Trophoblast cell (in vitro differentiated cells and primary cell): Measurements from ENCODE around the gene DHRSX.
"Not testable (repeated sequence)": the region's sequence is repeated elsewhere in the genome, so short reads cannot be mapped to it uniquely, and the experiment has no call there.

Experiments used
- DNase-seq, 2 donors: peaks; one replicate each; pipeline ENCODE4 v3.0.0-alpha.2; 2016
- H2AFZ ChIP-seq: 2 replicates; pipeline ENCODE4 v1.6.1; 2013; ENCODE audit warnings: low read length, moderate library complexity, mild to moderate bottlenecking; ENCODE audit not compliant: insufficient read depth, poor library complexity
- H2AK5ac ChIP-seq: 2 replicates; pipeline ENCODE4 v1.6.1; 2013; ENCODE audit warnings: mild to moderate bottlenecking, low read length
- H2BK120ac ChIP-seq: 2 replicates; pipeline ENCODE4 v1.6.1; 2013; ENCODE audit warnings: low read length, mild to moderate bottlenecking, moderate library complexity; ENCODE audit not compliant: insufficient read depth, poor library complexity
- H2BK12ac ChIP-seq: 2 replicates; pipeline ENCODE4 v1.6.1; 2013; ENCODE audit warnings: mild to moderate bottlenecking, low read length, moderate library complexity
- H2BK5ac ChIP-seq: 2 replicates; pipeline ENCODE4 v1.6.1; 2013; ENCODE audit warnings: low read length, low read depth, moderate library complexity, mild to moderate bottlenecking; ENCODE audit not compliant: poor library complexity
- H3K14ac ChIP-seq: 2 replicates; pipeline ENCODE4 v1.6.1; 2013; ENCODE audit warnings: mild to moderate bottlenecking, low read length
- H3K18ac ChIP-seq: 2 replicates; pipeline ENCODE4 v1.6.1; 2013; ENCODE audit warnings: mild to moderate bottlenecking, low read length
- H3K23ac ChIP-seq: 2 replicates; pipeline ENCODE4 v1.6.1; 2013; ENCODE audit warnings: low read length
- H3K27ac ChIP-seq: 2 replicates; pipeline ENCODE4 v1.5.1; 2013; ENCODE audit warnings: low read depth, mild to moderate bottlenecking, inconsistent platforms, low read length, moderate library complexity
- H3K27me3 ChIP-seq: 2 replicates; pipeline ENCODE4 v1.6.1; 2013; ENCODE audit warnings: inconsistent platforms, mild to moderate bottlenecking, low read length, moderate library complexity; ENCODE audit not compliant: insufficient read depth
- H3K36me3 ChIP-seq, 2 experiments: 1 replicate in 1 of 2; 2 replicates in 1 of 2; pipeline ENCODE4 v1.6.1; 2013; ENCODE audit warnings: low read length in 2 of 2, mild to moderate bottlenecking in 2 of 2, moderate library complexity in 1 of 2; ENCODE audit not compliant: insufficient read depth in 2 of 2, control insufficient read depth in 1 of 2
- H3K4ac ChIP-seq: 2 replicates; pipeline ENCODE4 v1.6.1; 2013; ENCODE audit warnings: low read depth, mild to moderate bottlenecking, low read length, moderate library complexity
- H3K4me1 ChIP-seq, 2 experiments: 1 replicate in 1 of 2; 2 replicates in 1 of 2; pipeline ENCODE4 v1.6.1; 2013; ENCODE audit warnings: low read length in 2 of 2, mild to moderate bottlenecking in 2 of 2, moderate library complexity in 1 of 2; ENCODE audit not compliant: insufficient read depth in 2 of 2, control insufficient read depth in 1 of 2
- H3K4me2 ChIP-seq: 2 replicates; pipeline ENCODE4 v1.6.1; 2013; ENCODE audit warnings: inconsistent platforms, mild to moderate bottlenecking, low read length, moderate library complexity
- H3K4me3 ChIP-seq: 2 replicates; pipeline ENCODE4 v1.5.1; 2013; ENCODE audit warnings: mild to moderate bottlenecking, low read depth, low read length, inconsistent platforms
- H3K79me1 ChIP-seq: one replicate; pipeline ENCODE4 v1.6.1; 2013; ENCODE audit warnings: low read length
- H3K79me2 ChIP-seq: 2 replicates; pipeline ENCODE4 v1.6.1; 2013; ENCODE audit warnings: low read length, mild to moderate bottlenecking; ENCODE audit not compliant: control insufficient read depth, insufficient read depth, poor library complexity
- H3K9ac ChIP-seq: 2 replicates; pipeline ENCODE4 v1.6.1; 2013; ENCODE audit warnings: mild to moderate bottlenecking, low read length
- H3K9me3 ChIP-seq: 2 replicates; pipeline ENCODE4 v1.6.1; 2013; ENCODE audit warnings: low read depth, mild to moderate bottlenecking, control low read depth, inconsistent platforms, low read length; ENCODE audit not compliant: insufficient read depth
- H4K12ac ChIP-seq: 2 replicates; pipeline ENCODE4 v1.6.1; 2013; ENCODE audit warnings: low read depth, mild to moderate bottlenecking, low read length, moderate library complexity
- H4K8ac ChIP-seq: 2 replicates; pipeline ENCODE4 v1.6.1; 2013; ENCODE audit warnings: low read depth, mild to moderate bottlenecking, low read length, moderate library complexity
- H4K91ac ChIP-seq: one replicate; pipeline ENCODE4 v1.6.1; 2013; ENCODE audit warnings: low read depth, mild to moderate bottlenecking, low read length, moderate library complexity
- WGBS: extraction: QIAGEN DNeasy Blood & Tissue Kit; methylation state at CpG from one replicate; pipeline ENCODE4 v1.1.7; 2013; ENCODE audit warnings: missing lambda C conversion rate; ENCODE audit not compliant: insufficient read length, insufficient coverage; ENCODE audit errors: extremely low coverage; 5-methylcytosine and 5-hydroxymethylcytosine counted together

DHRSX gene

DNA sequence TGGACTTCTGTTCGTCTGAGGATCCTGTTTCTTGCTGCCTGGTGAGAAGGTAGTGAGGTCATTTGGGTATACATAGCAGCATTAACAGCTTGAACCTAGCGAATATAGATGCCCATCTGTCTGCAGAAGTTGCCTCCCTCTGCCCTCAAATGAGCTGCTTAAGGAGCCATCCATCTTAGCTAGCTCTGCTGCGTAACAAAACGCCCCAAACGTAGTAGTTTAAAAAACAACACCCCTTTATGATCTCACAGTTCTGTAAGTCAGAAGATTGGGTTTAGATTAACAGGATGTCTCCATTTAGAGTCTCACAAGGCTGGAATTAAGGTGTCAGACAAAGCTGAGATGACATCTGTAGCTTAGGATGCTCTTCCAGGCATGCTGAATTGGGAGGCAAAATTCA lies 185.3 kb downstream of the DHRSX start:
- no peak overlapping the region for H3K18ac ChIP-seq
- WGBS = no CpG with 5 or more reads among the region's 5 CpGs
- H3K36me3 ChIP-seq = no peaks in the 10 kb centered on the region
- no peak overlapping the region for H2AFZ ChIP-seq
- no peak overlapping the region for H3K4me2 ChIP-seq
- no peaks in the 10 kb centered on the region for H3K79me1 ChIP-seq
- no peak overlapping the region for H3K9ac ChIP-seq
- H3K23ac ChIP-seq = no peak overlapping the region
- H3K9me3 ChIP-seq = no peaks in the 10 kb centered on the region
- no peak overlapping the region for H4K8ac ChIP-seq
- no peak overlapping the region for H3K27ac ChIP-seq
- H2BK120ac ChIP-seq = no peak overlapping the region
- no peak overlapping the region for H4K12ac ChIP-seq
- DNase-seq = no peak
- no peaks in the 10 kb centered on the region for H3K4me1 ChIP-seq
- H3K14ac ChIP-seq = no peak overlapping the region
- no peaks in the 10 kb centered on the region for H3K79me2 ChIP-seq
- no peak overlapping the region for H3K4ac ChIP-seq
- H3K4me3 ChIP-seq = no peak overlapping the region
- H2AK5ac ChIP-seq = no peak overlapping the region
- no peak overlapping the region for H4K91ac ChIP-seq
- no peaks in the 10 kb centered on the region for H3K27me3 ChIP-seq
- H2BK12ac ChIP-seq = no peak overlapping the region
- H2BK5ac ChIP-seq = no peak overlapping the region

DNA sequence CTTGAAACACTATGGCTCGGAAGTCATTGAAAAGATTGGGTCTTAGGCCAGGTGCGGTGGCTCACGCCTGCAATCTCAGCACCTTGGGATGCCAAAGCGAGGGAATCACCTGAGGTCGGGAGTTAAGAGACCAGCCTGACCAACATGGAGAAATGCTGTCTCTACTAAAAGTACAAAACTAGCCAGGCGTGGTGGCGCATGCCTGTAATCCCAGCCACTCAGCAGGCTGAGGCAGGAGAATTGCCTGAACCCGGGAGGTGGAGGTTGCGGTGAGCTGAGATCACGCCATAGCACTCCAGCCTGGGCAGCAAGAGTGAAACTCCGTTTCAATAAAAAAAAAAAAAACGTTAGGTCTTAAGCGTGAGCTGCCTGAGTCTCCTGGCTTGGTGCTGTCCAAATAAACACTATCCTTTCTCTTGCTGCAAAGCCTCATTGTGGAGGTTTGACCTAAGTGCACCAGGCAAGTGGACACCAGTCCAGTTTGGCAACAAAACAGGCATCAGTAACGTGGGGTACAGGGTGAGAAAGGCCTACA lies 185.9 kb downstream of the DHRSX start:
- Histone ChIP-seq H2BK120ac (no peak overlapping the region), H3K79me2 (no peaks in the 10 kb centered on the region), H4K91ac (no peak overlapping the region), H4K12ac (no peak overlapping the region), H3K4me2 (no peak overlapping the region), H3K23ac (no peak overlapping the region), H3K9me3 (no peaks in the 10 kb centered on the region), H2BK5ac (no peak overlapping the region), H4K8ac (no peak overlapping the region), H3K4me1 (no peaks in the 10 kb centered on the region), H3K36me3 (no peaks in the 10 kb centered on the region), H3K4me3 (no peak overlapping the region), H2BK12ac (no peak overlapping the region), H3K27ac (no peak overlapping the region), H2AK5ac (no peak overlapping the region), H3K14ac (no peak overlapping the region), H3K9ac (no peak overlapping the region), H3K18ac (no peak overlapping the region), H3K4ac (no peak overlapping the region), H3K27me3 (no peaks in the 10 kb centered on the region), H2AFZ (no peak overlapping the region), H3K79me1 (no peaks in the 10 kb centered on the region)
- WGBS = no CpG with 5 or more reads among the region's 14 CpGs
- no peak for DNase-seq

GRCh38 chrX:2313864-2314640 lies 186.7 kb downstream of the DHRSX start:
- Histone ChIP-seq H2BK5ac (no peak overlapping the region), H3K4ac (no peak overlapping the region), H3K79me1 (no peaks in the 10 kb centered on the region), H3K79me2 (no peaks in the 10 kb centered on the region), H3K23ac (no peak overlapping the region), H2BK12ac (no peak overlapping the region), H3K14ac (no peak overlapping the region), H2AFZ (no peak overlapping the region), H4K91ac (no peak overlapping the region), H3K4me2 (no peak overlapping the region), H3K27me3 (no peaks in the 10 kb centered on the region), H3K18ac (no peak overlapping the region), H4K12ac (no peak overlapping the region), H3K36me3 (no peaks in the 10 kb centered on the region), H3K9ac (no peak overlapping the region), H2BK120ac (no peak overlapping the region), H2AK5ac (no peak overlapping the region), H3K4me1 (no peaks in the 10 kb centered on the region), H3K9me3 (no peaks in the 10 kb centered on the region), H3K4me3 (no peak overlapping the region), H4K8ac (no peak overlapping the region), H3K27ac (no peak overlapping the region)
- no CpG with 5 or more reads among the region's 1 CpG for WGBS
- no peak for DNase-seq

DNA sequence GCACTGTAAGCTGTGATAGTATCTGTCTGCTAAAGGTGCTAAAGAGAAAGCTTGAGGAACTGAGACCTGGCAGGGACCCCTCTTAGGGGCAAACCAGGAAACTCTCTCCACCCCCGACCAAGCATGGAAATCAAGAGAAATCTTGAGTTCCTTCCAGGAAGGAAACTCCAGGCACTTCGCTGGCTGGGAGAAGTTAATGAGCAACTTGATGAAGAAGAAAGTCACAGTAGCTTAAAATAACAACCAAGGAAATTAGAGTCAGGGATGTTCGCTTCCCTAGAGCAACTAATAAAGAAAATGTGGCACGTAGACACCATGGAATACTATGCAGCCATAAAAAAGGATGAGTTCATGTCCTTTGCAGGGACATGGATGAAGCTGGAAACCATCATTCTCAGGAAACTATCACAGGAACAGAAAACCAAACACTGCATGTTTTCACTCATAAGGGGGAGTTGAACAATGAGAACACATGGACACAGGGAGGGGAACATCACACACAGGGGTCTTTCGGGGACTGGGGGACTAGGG lies 188.7 kb downstream of the DHRSX start:
- not testable (repeated sequence) for H3K23ac ChIP-seq

More for the DNA sequence above, 188.7 kb downstream of the DHRSX start:
- not testable (repeated sequence) for H3K4me2 ChIP-seq, H2BK120ac ChIP-seq, H3K27me3 ChIP-seq, H3K4me3 ChIP-seq, H4K12ac ChIP-seq, H3K79me2 ChIP-seq, H3K36me3 ChIP-seq, H2AFZ ChIP-seq, H3K27ac ChIP-seq, H3K79me1 ChIP-seq, H3K18ac ChIP-seq, H4K91ac ChIP-seq, DNase-seq, H2BK5ac ChIP-seq, H3K9ac ChIP-seq, H3K14ac ChIP-seq, H2BK12ac ChIP-seq, H4K8ac ChIP-seq, H3K4ac ChIP-seq, H2AK5ac ChIP-seq, H3K4me1 ChIP-seq, H3K9me3 ChIP-seq
- no CpG with 5 or more reads among the region's 5 CpGs for WGBS
